T-helper 1 cell (primary cell): Measurements from ENCODE around the gene YWHAG.
"Not testable (repeated sequence)": the region's sequence is repeated elsewhere in the genome, so short reads cannot be mapped to it uniquely, and the experiment has no call there.

Experiments used
- DNase-seq, 5 donors: peaks; one replicate each; pipeline ENCODE4 v3.0.0-alpha.2; 2012 to 2020

YWHAG gene

GRCh38 chr7:76377186-76377918 lies 18.6 kb upstream of the YWHAG start:
- no peak for DNase-seq

- DNase-seq, result no peak
Measured at GRCh38 chr7:76375251-76375650, 16.5 kb upstream of the YWHAG start.

- no peak for DNase-seq
Measured at GRCh38 chr7:76372984-76373833, 14.4 kb upstream of the YWHAG start.

GRCh38 chr7:76371396-76371795 lies 12.6 kb upstream of the YWHAG start:
- DNase-seq, result no peak

GRCh38 chr7:76369018-76369417 lies 10.2 kb upstream of the YWHAG start:
- DNase-seq, result no peak

GRCh38 chr7:76368190-76368589 lies 9.4 kb upstream of the YWHAG start:
- DNase-seq, result no peak

GRCh38 chr7:76364198-76364584 lies 5.4 kb upstream of the YWHAG start:
- no peak for DNase-seq

- not testable (repeated sequence) for DNase-seq
Measured at GRCh38 chr7:76363754-76364153, 5.0 kb upstream of the YWHAG start.

- no peak for DNase-seq
Measured at GRCh38 chr7:76359978-76360638, 1.3 kb upstream of the YWHAG start.

GRCh38 chr7:76359111-76359977 lies 553 bp upstream of the YWHAG start:
- peak; percentile 87 to 98 (median 94) for DNase-seq

GRCh38 chr7:76358011-76358480 lies 745 bp downstream of the YWHAG start:
- DNase-seq, result peak; percentile 14 to 43 (median 33)

GRCh38 chr7:76357475-76358010 lies 1.2 kb downstream of the YWHAG start:
- DNase-seq, result no peak

GRCh38 chr7:76356823-76357222 lies 2.0 kb downstream of the YWHAG start:
- DNase-seq, result no peak

GRCh38 chr7:76356115-76356514 lies 2.7 kb downstream of the YWHAG start:
- DNase-seq, result no peak

- DNase-seq, result no peak
Measured at GRCh38 chr7:76354981-76355730, 3.6 kb downstream of the YWHAG start.

GRCh38 chr7:76354516-76354915 lies 4.3 kb downstream of the YWHAG start:
- no peak for DNase-seq

- no peak for DNase-seq
Measured at GRCh38 chr7:76353744-76354143, 5.0 kb downstream of the YWHAG start.

- no peak for DNase-seq
Measured at GRCh38 chr7:76352193-76352592, 6.6 kb downstream of the YWHAG start.

- no peak for DNase-seq
Measured at GRCh38 chr7:76351372-76351771, 7.4 kb downstream of the YWHAG start.

- no peak for DNase-seq
Measured at GRCh38 chr7:76349313-76349885, 9.4 kb downstream of the YWHAG start.

- peak in 1 of 5 donors; percentile 23 for DNase-seq
Measured at GRCh38 chr7:76347710-76348109, 11.1 kb downstream of the YWHAG start.
